ENCODE data around the gene SNAPC1.

SNAPC1 gene

DNA sequence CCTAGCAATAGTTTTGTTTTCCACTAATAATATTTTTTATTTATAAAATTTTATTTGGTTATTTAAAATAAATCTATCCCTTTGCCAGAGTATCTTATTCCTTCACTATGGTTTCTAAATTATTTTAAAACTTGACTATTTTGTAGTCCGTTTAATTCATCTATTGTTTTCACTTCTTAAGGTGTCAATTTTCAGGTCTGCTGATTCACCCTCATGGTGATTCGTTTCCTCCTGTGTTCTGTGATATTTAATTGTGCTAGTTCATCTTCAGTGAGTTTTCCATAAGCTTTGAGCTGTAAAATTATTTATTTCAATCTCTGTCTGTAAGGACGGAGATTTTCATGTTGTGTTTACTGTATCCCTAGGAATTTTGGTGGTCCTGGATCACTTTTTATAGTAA lies 70.6 kb downstream of the SNAPC1 start:
- no peak overlapping the region for H3K4me3 ChIP-seq (ENCODE audit: low read length)
- no peak for TF ChIP-seq CTCF (IDR thresholded peaks at IDR 0.05; ENCODE audit: insufficient read depth, low read depth, low read length, missing control alignments)
- DNase-seq (ENCODE audit: low read depth) = no peak

GRCh38 chr14:61836184-61836583 lies 74.0 kb downstream of the SNAPC1 start:
- no peak for TF ChIP-seq CTCF (IDR thresholded peaks at IDR 0.05; ENCODE audit: insufficient read depth, low read depth, low read length, missing control alignments)
- DNase-seq (ENCODE audit: low read depth) = no peak
- no peak overlapping the region for H3K4me3 ChIP-seq (ENCODE audit: low read length)

GRCh38 chr14:61836807-61837206 lies 74.6 kb downstream of the SNAPC1 start:
- TF ChIP-seq CTCF (IDR thresholded peaks at IDR 0.05; ENCODE audit: insufficient read depth, low read depth, low read length, missing control alignments) = no peak
- DNase-seq (ENCODE audit: low read depth) = no peak
- no peak overlapping the region for H3K4me3 ChIP-seq (ENCODE audit: low read length)

- no peak overlapping the region for H3K4me3 ChIP-seq (ENCODE audit: low read length)
- DNase-seq (ENCODE audit: low read depth) = peak; percentile 85
- TF ChIP-seq CTCF (IDR thresholded peaks at IDR 0.05; ENCODE audit: insufficient read depth, low read depth, low read length, missing control alignments) = peak; percentile 99
These were observed 75.4 kb downstream of the SNAPC1 start for GRCh38 chr14:61837336-61838229.

DNA sequence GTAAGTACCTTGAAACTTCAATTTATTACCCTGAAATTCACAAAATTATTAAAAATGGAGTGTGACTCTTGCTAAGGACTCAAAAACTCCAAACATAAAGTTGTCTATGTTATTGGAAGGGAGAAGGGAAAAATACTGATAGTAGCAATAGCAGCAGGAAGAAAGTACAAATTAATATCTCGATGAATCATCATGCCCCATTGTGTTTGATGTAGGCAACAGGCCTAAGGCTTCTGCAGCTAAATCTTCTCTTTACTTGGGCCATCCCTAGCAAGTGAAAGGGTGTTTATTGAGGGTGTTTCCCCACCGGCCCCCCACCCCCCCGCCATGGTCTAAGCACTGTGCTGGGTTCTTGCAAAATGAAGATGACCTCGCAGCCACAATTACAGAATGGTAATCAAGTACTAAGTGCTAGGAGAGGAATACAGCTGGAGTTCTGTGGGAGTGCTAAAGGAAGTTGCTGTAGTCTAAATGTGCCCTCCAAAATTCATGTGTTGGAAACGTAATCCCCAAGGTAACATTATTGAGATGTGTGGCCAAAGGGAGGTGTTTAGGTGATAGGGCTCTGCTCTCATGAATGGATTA lies 76.5 kb downstream of the SNAPC1 start:
- TF ChIP-seq CTCF (IDR thresholded peaks at IDR 0.05; ENCODE audit: insufficient read depth, low read depth, low read length, missing control alignments) = no peak
- no peak overlapping the region for H3K4me3 ChIP-seq (ENCODE audit: low read length)
- DNase-seq (ENCODE audit: low read depth) = peak; percentile 35

GRCh38 chr14:61839507-61839906 lies 77.3 kb downstream of the SNAPC1 start:
- no peak overlapping the region for H3K4me3 ChIP-seq (ENCODE audit: low read length)
- no peak for TF ChIP-seq CTCF (IDR thresholded peaks at IDR 0.05; ENCODE audit: insufficient read depth, low read depth, low read length, missing control alignments)
- DNase-seq (ENCODE audit: low read depth) = no peak
